NCI-H69 (cell line): Measurements from ENCODE around the gene ADAMTS13.
A peak's percentile ranks its signal among the peaks of the same experiment; 100 is the strongest.

Source experiments
- DNase-seq: peaks from one replicate; lab custom pipeline; 2025; lab: John Stamatoyannopoulos, UW

Gene ADAMTS13

GRCh38 chr9:133454943-133455673, 32.9 kb downstream of the ADAMTS13 start:
- no peak for DNase-seq

- no peak for DNase-seq
Observed at GRCh38 chr9:133455936-133456335, 33.8 kb downstream of the ADAMTS13 start.

GRCh38 chr9:133456409-133456808, 34.2 kb downstream of the ADAMTS13 start:
- no peak for DNase-seq

GRCh38 chr9:133457233-133457632, 35.1 kb downstream of the ADAMTS13 start:
- DNase-seq, result no peak

GRCh38 chr9:133457748-133458147, 35.6 kb downstream of the ADAMTS13 start:
- no peak for DNase-seq

- peak; percentile 49 for DNase-seq
Observed at GRCh38 chr9:133458643-133459312, 36.6 kb downstream of the ADAMTS13 start.

GRCh38 chr9:133459476-133460404, 37.6 kb downstream of the ADAMTS13 start, which contains the start of gene CACFD1:
Gene CACFD1 (plus strand): TSS chr9:133459978. CDS start chr9:133460067, 89 bp downstream.
- peak; percentile 100 for DNase-seq

GRCh38 chr9:133460405-133461175, 38.4 kb downstream of the ADAMTS13 start:
- peak; percentile 93 for DNase-seq

- DNase-seq, result peak; percentile 87
Observed at GRCh38 chr9:133461975-133462374, 39.8 kb downstream of the ADAMTS13 start.

GRCh38 chr9:133463234-133463863, 41.2 kb downstream of the ADAMTS13 start:
- peak; percentile 27 for DNase-seq

- no peak for DNase-seq
Observed at GRCh38 chr9:133463864-133464615, 41.9 kb downstream of the ADAMTS13 start.

GRCh38 chr9:133464638-133465037, 42.5 kb downstream of the ADAMTS13 start:
- DNase-seq, result no peak

- no peak for DNase-seq
Observed at GRCh38 chr9:133465984-133466383, 43.8 kb downstream of the ADAMTS13 start.

GRCh38 chr9:133467101-133467500, 44.9 kb downstream of the ADAMTS13 start:
- DNase-seq, result no peak

- no peak for DNase-seq
Observed at GRCh38 chr9:133468374-133468773, 46.2 kb downstream of the ADAMTS13 start.

- DNase-seq, result no peak
Observed at GRCh38 chr9:133468777-133469421, 46.7 kb downstream of the ADAMTS13 start.

GRCh38 chr9:133470427-133470924, 48.3 kb downstream of the ADAMTS13 start:
- no peak for DNase-seq

- DNase-seq, result no peak
Observed at GRCh38 chr9:133470988-133471387, 48.8 kb downstream of the ADAMTS13 start.

- no peak for DNase-seq
Observed at GRCh38 chr9:133471551-133472276, 49.5 kb downstream of the ADAMTS13 start.
